ENCODE results near the gene CRYZL1.

CRYZL1 gene

GRCh38 chr21:33598051-33598450 lies 43.5 kb downstream of the CRYZL1 start:
- ATAC-seq = no peak
- TF ChIP-seq, protein P1, sequence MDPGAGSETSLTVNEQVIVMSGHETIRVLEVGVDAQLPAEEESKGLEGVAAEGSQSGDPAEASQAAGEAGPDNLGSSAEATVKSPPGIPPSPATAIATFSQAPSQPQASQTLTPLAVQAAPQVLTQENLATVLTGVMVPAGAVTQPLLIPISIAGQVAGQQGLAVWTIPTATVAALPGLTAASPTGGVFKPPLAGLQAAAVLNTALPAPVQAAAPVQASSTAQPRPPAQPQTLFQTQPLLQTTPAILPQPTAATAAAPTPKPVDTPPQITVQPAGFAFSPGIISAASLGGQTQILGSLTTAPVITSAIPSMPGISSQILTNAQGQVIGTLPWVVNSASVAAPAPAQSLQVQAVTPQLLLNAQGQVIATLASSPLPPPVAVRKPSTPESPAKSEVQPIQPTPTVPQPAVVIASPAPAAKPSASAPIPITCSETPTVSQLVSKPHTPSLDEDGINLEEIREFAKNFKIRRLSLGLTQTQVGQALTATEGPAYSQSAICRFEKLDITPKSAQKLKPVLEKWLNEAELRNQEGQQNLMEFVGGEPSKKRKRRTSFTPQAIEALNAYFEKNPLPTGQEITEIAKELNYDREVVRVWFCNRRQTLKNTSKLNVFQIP (CRISPR knock-in tag; IDR thresholded peaks at IDR 0.05; ENCODE audit: borderline replicate concordance, low read depth) = no peak
- TF ChIP-seq ZFP3 (CRISPR knock-in tag; IDR thresholded peaks at IDR 0.05) (no peak), PATZ1 (CRISPR knock-in tag; IDR thresholded peaks at IDR 0.05; ENCODE audit: borderline replicate concordance) (no peak), BACH2 (CRISPR knock-in tag; IDR thresholded peaks at IDR 0.05; ENCODE audit: borderline replicate concordance) (no peak), PPARA (CRISPR knock-in tag; IDR thresholded peaks at IDR 0.05; ENCODE audit: borderline replicate concordance) (no peak), CSDC2 (CRISPR knock-in tag; IDR thresholded peaks at IDR 0.05) (no peak), ZNF565 (CRISPR knock-in tag; conservative IDR thresholded peaks at IDR 0.05; ENCODE audit: low read depth) (no peak), TCF4 (CRISPR knock-in tag; IDR thresholded peaks at IDR 0.05; ENCODE audit: borderline replicate concordance) (no peak)
- TF ChIP-seq, protein P2, sequence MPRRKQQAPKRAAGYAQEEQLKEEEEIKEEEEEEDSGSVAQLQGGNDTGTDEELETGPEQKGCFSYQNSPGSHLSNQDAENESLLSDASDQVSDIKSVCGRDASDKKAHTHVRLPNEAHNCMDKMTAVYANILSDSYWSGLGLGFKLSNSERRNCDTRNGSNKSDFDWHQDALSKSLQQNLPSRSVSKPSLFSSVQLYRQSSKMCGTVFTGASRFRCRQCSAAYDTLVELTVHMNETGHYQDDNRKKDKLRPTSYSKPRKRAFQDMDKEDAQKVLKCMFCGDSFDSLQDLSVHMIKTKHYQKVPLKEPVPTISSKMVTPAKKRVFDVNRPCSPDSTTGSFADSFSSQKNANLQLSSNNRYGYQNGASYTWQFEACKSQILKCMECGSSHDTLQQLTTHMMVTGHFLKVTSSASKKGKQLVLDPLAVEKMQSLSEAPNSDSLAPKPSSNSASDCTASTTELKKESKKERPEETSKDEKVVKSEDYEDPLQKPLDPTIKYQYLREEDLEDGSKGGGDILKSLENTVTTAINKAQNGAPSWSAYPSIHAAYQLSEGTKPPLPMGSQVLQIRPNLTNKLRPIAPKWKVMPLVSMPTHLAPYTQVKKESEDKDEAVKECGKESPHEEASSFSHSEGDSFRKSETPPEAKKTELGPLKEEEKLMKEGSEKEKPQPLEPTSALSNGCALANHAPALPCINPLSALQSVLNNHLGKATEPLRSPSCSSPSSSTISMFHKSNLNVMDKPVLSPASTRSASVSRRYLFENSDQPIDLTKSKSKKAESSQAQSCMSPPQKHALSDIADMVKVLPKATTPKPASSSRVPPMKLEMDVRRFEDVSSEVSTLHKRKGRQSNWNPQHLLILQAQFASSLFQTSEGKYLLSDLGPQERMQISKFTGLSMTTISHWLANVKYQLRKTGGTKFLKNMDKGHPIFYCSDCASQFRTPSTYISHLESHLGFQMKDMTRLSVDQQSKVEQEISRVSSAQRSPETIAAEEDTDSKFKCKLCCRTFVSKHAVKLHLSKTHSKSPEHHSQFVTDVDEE (CRISPR knock-in tag; IDR thresholded peaks at IDR 0.05) = no peak
- TF ChIP-seq, protein P3, sequence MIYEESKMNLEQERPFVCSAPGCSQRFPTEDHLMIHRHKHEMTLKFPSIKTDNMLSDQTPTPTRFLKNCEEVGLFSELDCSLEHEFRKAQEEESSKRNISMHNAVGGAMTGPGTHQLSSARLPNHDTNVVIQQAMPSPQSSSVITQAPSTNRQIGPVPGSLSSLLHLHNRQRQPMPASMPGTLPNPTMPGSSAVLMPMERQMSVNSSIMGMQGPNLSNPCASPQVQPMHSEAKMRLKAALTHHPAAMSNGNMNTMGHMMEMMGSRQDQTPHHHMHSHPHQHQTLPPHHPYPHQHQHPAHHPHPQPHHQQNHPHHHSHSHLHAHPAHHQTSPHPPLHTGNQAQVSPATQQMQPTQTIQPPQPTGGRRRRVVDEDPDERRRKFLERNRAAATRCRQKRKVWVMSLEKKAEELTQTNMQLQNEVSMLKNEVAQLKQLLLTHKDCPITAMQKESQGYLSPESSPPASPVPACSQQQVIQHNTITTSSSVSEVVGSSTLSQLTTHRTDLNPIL (CRISPR knock-in tag; IDR thresholded peaks at IDR 0.05; ENCODE audit: low read depth) = no peak

DNA sequence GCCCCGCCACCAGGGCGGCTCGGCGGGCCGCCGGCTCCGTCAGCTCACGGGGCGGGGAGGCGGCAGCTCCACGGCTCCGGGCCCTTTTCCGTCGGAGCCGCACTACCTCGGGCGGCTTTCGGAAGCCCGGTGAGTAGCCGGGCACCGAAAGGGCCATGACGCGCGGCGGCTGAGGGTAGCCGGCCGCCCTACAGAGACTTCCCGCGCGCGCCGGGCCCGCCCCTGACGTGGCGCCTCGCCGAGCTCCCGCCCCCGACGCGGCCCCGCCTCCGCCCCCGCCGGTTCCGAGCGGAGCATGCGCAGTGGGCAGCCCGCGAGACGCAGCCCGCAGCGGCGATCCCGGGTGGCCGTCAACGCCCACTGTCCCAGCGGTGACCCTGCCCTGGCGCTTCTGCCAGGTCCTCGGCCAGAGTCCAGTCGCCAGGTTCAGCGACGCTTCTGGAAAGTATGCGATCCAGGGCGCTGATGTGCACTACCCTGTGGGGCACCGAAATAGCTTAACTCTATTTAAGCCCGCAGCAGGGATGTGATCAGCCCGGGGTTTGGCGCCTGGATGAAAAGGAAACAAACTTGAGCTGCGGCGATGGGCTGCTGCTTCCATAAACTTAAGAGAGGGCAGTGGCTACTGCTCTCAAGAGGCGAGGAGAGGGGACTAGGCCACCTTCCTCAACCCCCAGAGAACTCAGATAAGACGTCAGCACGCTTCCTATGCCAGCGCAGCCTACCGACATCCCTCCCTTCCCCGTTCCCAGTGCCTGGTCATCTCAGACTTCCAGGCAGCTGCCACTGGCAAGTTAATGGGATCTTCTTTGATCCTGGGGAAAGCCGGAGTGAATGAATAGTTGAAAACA lies 52.8 kb downstream of the CRYZL1 start, which contains the start of gene DONSON:
TSS of gene DONSON (minus strand) at position 200 of the 851 bp plus-strand sequence. CDS start at position 157, 43 bp downstream.
- peak; percentile 85 for ATAC-seq
- peak; percentile 31; the same call in 1 of the 2 replicates for TF ChIP-seq ZC3H10 (CRISPR knock-in tag; IDR thresholded peaks at IDR 0.05)
- TF ChIP-seq, protein P2 (CRISPR knock-in tag; IDR thresholded peaks at IDR 0.05) = peak; percentile 76; the same call in 1 of the 2 replicates
- no peak for TF ChIP-seq ZNF70 (CRISPR knock-in tag; IDR thresholded peaks at IDR 0.05)
- TF ChIP-seq, protein P1 (CRISPR knock-in tag; IDR thresholded peaks at IDR 0.05; ENCODE audit: borderline replicate concordance, low read depth) = no peak
- no peak for TF ChIP-seq ZFP3 (CRISPR knock-in tag; IDR thresholded peaks at IDR 0.05)
- TF ChIP-seq GLIS3 (CRISPR knock-in tag; IDR thresholded peaks at IDR 0.05) = peak; percentile 21; the same call in 1 of the 2 replicates
- no peak for TF ChIP-seq PATZ1 (CRISPR knock-in tag; IDR thresholded peaks at IDR 0.05; ENCODE audit: borderline replicate concordance)
- no peak for TF ChIP-seq TOX (CRISPR knock-in tag; IDR thresholded peaks at IDR 0.05; ENCODE audit: borderline replicate concordance)
- TF ChIP-seq PPARA (CRISPR knock-in tag; IDR thresholded peaks at IDR 0.05; ENCODE audit: borderline replicate concordance) = no peak
- no peak for TF ChIP-seq BACH2 (CRISPR knock-in tag; IDR thresholded peaks at IDR 0.05; ENCODE audit: borderline replicate concordance)
- TF ChIP-seq RARB (CRISPR knock-in tag; IDR thresholded peaks at IDR 0.05) = no peak
- no peak for TF ChIP-seq SNAI2 (CRISPR knock-in tag; IDR thresholded peaks at IDR 0.05)
- 0 out of 2 replicates have a peak, but pooled peaks have one; percentile 30 for TF ChIP-seq CSRNP3 (CRISPR knock-in tag; IDR thresholded peaks at IDR 0.05)
- no peak for TF ChIP-seq ZNF565 (CRISPR knock-in tag; conservative IDR thresholded peaks at IDR 0.05; ENCODE audit: low read depth)
- TF ChIP-seq ZFP30 (CRISPR knock-in tag; IDR thresholded peaks at IDR 0.05) = no peak
- TF ChIP-seq OSR1 (CRISPR knock-in tag; IDR thresholded peaks at IDR 0.05) = no peak
- TF ChIP-seq TCF4 (CRISPR knock-in tag; IDR thresholded peaks at IDR 0.05; ENCODE audit: borderline replicate concordance) = no peak; the same call in 1 of the 2 replicates
